Activated CD4-positive, CD25-positive, alpha-beta regulatory T cell (primary cell): Measurements from ENCODE around the gene SYT12.

Experiments
- DNase-seq, 4 experiments: peaks; one replicate each; lab custom pipeline; 2025; lab: John Stamatoyannopoulos, UW

Gene SYT12

GRCh38 chr11:67027943-67028542 is 5.1 kb downstream of the SYT12 start:
- DNase-seq = no peak

- no peak for DNase-seq
Measured at GRCh38 chr11:67029146-67029545, 6.2 kb downstream of the SYT12 start.

- DNase-seq = no peak
Measured at GRCh38 chr11:67030976-67031375, 8.0 kb downstream of the SYT12 start.

GRCh38 chr11:67031791-67032561 is 9.0 kb downstream of the SYT12 start:
- DNase-seq = no peak

- no peak for DNase-seq
Measured at GRCh38 chr11:67032830-67033551, 10.1 kb downstream of the SYT12 start.

- DNase-seq = no peak
Measured at GRCh38 chr11:67033661-67034166, 10.8 kb downstream of the SYT12 start.

- no peak for DNase-seq
Measured at GRCh38 chr11:67034350-67034749, 11.4 kb downstream of the SYT12 start.

- no peak for DNase-seq
Measured at GRCh38 chr11:67040147-67040546, 17.2 kb downstream of the SYT12 start.

- DNase-seq = no peak
Measured at GRCh38 chr11:67041602-67042001, 18.7 kb downstream of the SYT12 start.

- no peak for DNase-seq
Measured at GRCh38 chr11:67043572-67044349, 20.8 kb downstream of the SYT12 start.

- DNase-seq = no peak
Measured at GRCh38 chr11:67044496-67044895, 21.6 kb downstream of the SYT12 start.

GRCh38 chr11:67045314-67045713 is 22.4 kb downstream of the SYT12 start:
- no peak for DNase-seq

GRCh38 chr11:67048515-67049130 is 25.7 kb downstream of the SYT12 start:
- DNase-seq = no peak

GRCh38 chr11:67050139-67050538 is 27.2 kb downstream of the SYT12 start:
- no peak for DNase-seq

- no peak for DNase-seq
Measured at GRCh38 chr11:67051180-67051893, 28.4 kb downstream of the SYT12 start.

GRCh38 chr11:67051945-67052488 is 29.1 kb downstream of the SYT12 start:
- DNase-seq = no peak

- no peak for DNase-seq
Measured at GRCh38 chr11:67052891-67053290, 30.0 kb downstream of the SYT12 start.

- no peak for DNase-seq
Measured at GRCh38 chr11:67053896-67054329, 31.0 kb downstream of the SYT12 start.

GRCh38 chr11:67054346-67054835 is 31.5 kb downstream of the SYT12 start:
- no peak for DNase-seq

- DNase-seq = no peak
Measured at GRCh38 chr11:67054836-67055523, 32.0 kb downstream of the SYT12 start.
